Measurements from ENCODE around the gene TOPBP1. TPM values are rescaled to one million over a fixed set of nuclear protein-coding genes. Genes with fewer than 3 reads are reported as not detected.
"Not testable (repeated sequence)": the region's sequence is repeated elsewhere in the genome, so short reads cannot be mapped to it uniquely, and the experiment has no call there.

Gene TOPBP1
- total RNA-seq = 39.6 TPM

- peak; percentile 57 for DNase-seq
These were observed at the start of gene TOPBP1 for GRCh38 chr3:133661454-133662277. TSS of gene TOPBP1 (minus strand) at chr3:133661941. CDS start at chr3:133661127, 814 bp downstream.

GRCh38 chr3:133711013-133711412 lies 49.3 kb upstream of the TOPBP1 start:
- no peak for DNase-seq

GRCh38 chr3:133709139-133709750 lies 47.5 kb upstream of the TOPBP1 start:
- no peak for DNase-seq

GRCh38 chr3:133706033-133706432 lies 44.3 kb upstream of the TOPBP1 start:
- no peak for DNase-seq

GRCh38 chr3:133703915-133704314 lies 42.2 kb upstream of the TOPBP1 start:
- DNase-seq = no peak

- no peak for DNase-seq
These were observed 40.0 kb upstream of the TOPBP1 start for GRCh38 chr3:133701435-133702358.

GRCh38 chr3:133700351-133700750 lies 38.6 kb upstream of the TOPBP1 start:
- no peak for DNase-seq

- no peak for DNase-seq
These were observed 38.2 kb upstream of the TOPBP1 start for GRCh38 chr3:133699903-133700302.

- DNase-seq = no peak
These were observed 37.7 kb upstream of the TOPBP1 start for GRCh38 chr3:133699467-133699866.

- DNase-seq = no peak
These were observed 36.2 kb upstream of the TOPBP1 start for GRCh38 chr3:133697960-133698359.

- no peak for DNase-seq
These were observed 33.9 kb upstream of the TOPBP1 start for GRCh38 chr3:133695560-133696171.

- DNase-seq = no peak
These were observed 32.8 kb upstream of the TOPBP1 start for GRCh38 chr3:133694288-133695268.

GRCh38 chr3:133693821-133694220 lies 32.1 kb upstream of the TOPBP1 start:
- DNase-seq = no peak

- DNase-seq = no peak
These were observed 31.0 kb upstream of the TOPBP1 start for GRCh38 chr3:133692759-133693158.

- no peak for DNase-seq
These were observed 29.7 kb upstream of the TOPBP1 start for GRCh38 chr3:133691273-133692107.

- not testable (repeated sequence) for DNase-seq
These were observed 16.3 kb upstream of the TOPBP1 start for GRCh38 chr3:133677993-133678392.

GRCh38 chr3:133676336-133677118 lies 14.8 kb upstream of the TOPBP1 start:
- DNase-seq = no peak

- no peak for DNase-seq
These were observed 14.0 kb upstream of the TOPBP1 start for GRCh38 chr3:133675631-133676335.

All from skin of body (tissue), 2 donors.